Esophagus squamous epithelium (tissue), 5 donors: ENCODE data around the gene CTR9. TPM values are rescaled to one million over a fixed set of nuclear protein-coding genes. Genes with fewer than 3 reads are reported as not detected.
A peak's percentile ranks its signal among the peaks of the same experiment; 100 is the strongest.

Source experiments
- DNase-seq: peaks from one replicate; lab custom pipeline; 2025; lab: John Stamatoyannopoulos, UW
- H3K27ac ChIP-seq, 4 donors: fragments of 200-600 bp; sonication (generic); one replicate each; pipeline ENCODE4 v1.5.1; 2016 to 2019; ENCODE audit warnings: mild to moderate bottlenecking in 1 of 4
- H3K27me3 ChIP-seq, 4 donors: fragments of 200-600 bp; sonication (generic); 1 replicate in 3 of 4; 2 replicates in 1 of 4; pipeline versions ENCODE4 v1.5.1 to v1.6.0; 2017 to 2021; ENCODE audit warnings: antibody characterized with exemption in 1 of 4
- H3K36me3 ChIP-seq, 3 donors: fragments of 200-600 bp; sonication (generic); one replicate each; pipeline ENCODE4 v1.5.1; 2016 to 2019
- H3K4me1 ChIP-seq, 3 donors: fragments of 200-600 bp; sonication (generic); one replicate each; pipeline ENCODE4 v1.5.1; 2017 to 2019
- H3K4me3 ChIP-seq, 4 donors: fragments of 200-600 bp; sonication (generic); 1 replicate in 3 of 4; 2 replicates in 1 of 4; pipeline ENCODE4 v1.5.1; 2016 to 2019; ENCODE audit warnings: mild to moderate bottlenecking in 2 of 4, moderate library complexity in 1 of 4
- H3K9me3 ChIP-seq, 3 donors: fragments of 200-600 bp; sonication (generic); one replicate each; pipeline ENCODE4 v1.5.1; 2016 to 2019
- CTCF ChIP-seq, 6 experiments: fragments of 450-650 bp in 4 of 6; fragments of 200-600 bp in 2 of 6; sonication (generic) in 2 of 6; IDR thresholded peaks; one replicate each; pipeline ENCODE4 v1.5.1; 2016 to 2019; ENCODE audit warnings: antibody characterized with exemption in 6 of 6, mild to moderate bottlenecking in 4 of 6, moderate library complexity in 4 of 6
- POLR2A ChIP-seq, 4 donors: fragments of 450-650 bp; IDR thresholded peaks; one replicate each; pipeline ENCODE4 v1.6.1; 2017; ENCODE audit warnings: antibody characterized with exemption in 4 of 4, mild to moderate bottlenecking in 4 of 4, moderate library complexity in 3 of 4
- WGBS, 2 donors: methylation state at CpG; one replicate each; pipeline ENCODE4 v1.1.5; 2018; 5-methylcytosine and 5-hydroxymethylcytosine counted together
- intact Hi-C: fragments of 100-400 bp; cut with DNase I; formaldehyde crosslinking; loops from one replicate; pipeline ENCODE4 v1.15.0; 2022
- total RNA-seq, 4 donors: library from RNA; depleted of rRNA; stranded (reverse); fragments of >200 nt; gene quantifications; one replicate each; pipeline ENCODE4 v1.1.0, GENCODE V29; 2016
- donor health status: DM: yes; HTN: yes; CAD: no.

CTR9 gene
- total RNA-seq, 4 donors from 2014 or later = 21.4 to 34.4 (median 27.0) TPM

GRCh38 chr11:10770626-10771254 is 19.7 kb downstream of the CTR9 start:
- TF ChIP-seq CTCF (IDR thresholded peaks at IDR 0.05) (peak in 5 of 6 experiments; percentile 34 to 66 (median 58)), POLR2A (IDR thresholded peaks at IDR 0.05) (no peak)
- WGBS, 2 donors = 31 to 36% methylated on average over 2 of the region's 2 CpGs
- no peaks in the 10 kb centered on the region for H3K4me1 ChIP-seq
- H3K4me3 ChIP-seq = no peak overlapping the region
- no peak for DNase-seq
- no peaks in the 10 kb centered on the region for H3K27me3 ChIP-seq
- peaks cover 0 to 33% (median 19%) of the 10 kb centered on the region in 3 donors for H3K36me3 ChIP-seq
- no peak overlapping the region for H3K27ac ChIP-seq
- intact Hi-C loops = no loop called here
- no peaks in the 10 kb centered on the region for H3K9me3 ChIP-seq

- WGBS, 2 donors = 73 to 95% methylated on average over 1 of the region's 1 CpG
- H3K27ac ChIP-seq = no peak overlapping the region
- TF ChIP-seq CTCF (IDR thresholded peaks at IDR 0.05) = no peak
- TF ChIP-seq POLR2A (IDR thresholded peaks at IDR 0.05) = no peak
- H3K27me3 ChIP-seq = no peaks in the 10 kb centered on the region
- no peaks in the 10 kb centered on the region for H3K9me3 ChIP-seq
- DNase-seq = no peak
- H3K4me3 ChIP-seq = no peak overlapping the region
- no peaks in the 10 kb centered on the region for H3K4me1 ChIP-seq
- intact Hi-C loops = no loop called here
- H3K36me3 ChIP-seq = peaks cover 0 to 35% (median 19%) of the 10 kb centered on the region in 3 donors
Observed at GRCh38 chr11:10771457-10771856, 20.4 kb downstream of the CTR9 start.

GRCh38 chr11:10774811-10775210 is 23.8 kb downstream of the CTR9 start:
- Histone ChIP-seq H3K27me3 (no peaks in the 10 kb centered on the region), H3K4me3 (no peak overlapping the region), H3K36me3 (peaks cover 0 to 44% (median 19%) of the 10 kb centered on the region in 3 donors), H3K4me1 (no peaks in the 10 kb centered on the region), H3K27ac (no peak overlapping the region), H3K9me3 (no peaks in the 10 kb centered on the region)
- intact Hi-C loops = no loop called here
- DNase-seq = no peak
- WGBS, 2 donors = 70 to 75% methylated on average over 2 of the region's 2 CpGs
- TF ChIP-seq CTCF (IDR thresholded peaks at IDR 0.05) (no peak), POLR2A (IDR thresholded peaks at IDR 0.05) (no peak)

- no peaks in the 10 kb centered on the region for H3K4me1 ChIP-seq
Observed at GRCh38 chr11:10777393-10777793, 26.3 kb downstream of the CTR9 start.

More at GRCh38 chr11:10777393-10777793, 26.3 kb downstream of the CTR9 start:
- H3K27me3 ChIP-seq = no peaks in the 10 kb centered on the region
- 75 to 77% methylated on average over 3 of the region's 3 CpGs for WGBS, 2 donors
- H3K27ac ChIP-seq = peak overlapping the region in 1 of 4 donors; percentile 51
- no peak for DNase-seq
- H3K9me3 ChIP-seq = no peaks in the 10 kb centered on the region
- no peak for TF ChIP-seq POLR2A (IDR thresholded peaks at IDR 0.05)
- no peak for TF ChIP-seq CTCF (IDR thresholded peaks at IDR 0.05)
- H3K4me3 ChIP-seq = no peak overlapping the region
- intact Hi-C loops = no loop called here
- H3K36me3 ChIP-seq = peaks cover 0 to 35% (median 19%) of the 10 kb centered on the region in 3 donors
